Measurements from ENCODE around the gene CBX6.

DNA sequence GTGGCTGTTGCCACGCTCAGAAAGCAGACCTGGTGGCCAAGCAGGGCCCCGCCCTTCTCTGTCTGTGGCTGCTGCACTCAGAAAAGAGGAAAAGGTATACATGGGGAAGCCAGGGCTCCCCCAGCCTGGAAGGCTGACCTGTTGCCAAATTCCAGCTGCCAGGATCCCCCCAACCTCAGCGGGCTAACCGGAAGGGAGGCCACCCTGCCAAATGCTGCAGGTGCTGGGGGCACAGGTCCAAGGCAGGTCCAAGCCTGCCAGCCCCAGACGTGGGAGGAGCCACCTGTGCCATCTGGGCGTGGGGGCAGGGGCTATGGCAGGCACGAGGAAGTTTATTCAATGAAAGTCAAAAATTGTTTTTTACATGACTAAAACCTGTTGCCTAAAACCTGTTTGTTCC is 30.8 kb downstream of the CBX6 start:
- TF ChIP-seq REST (IDR thresholded peaks at IDR 0.05; ENCODE audit: low read depth, low read length) (no peak), NRF1 (conservative IDR thresholded peaks at IDR 0.05; ENCODE audit: low read depth, low read length) (no peak), BCLAF1 (IDR thresholded peaks at IDR 0.05) (no peak), CBX3 (IDR thresholded peaks at IDR 0.05; ENCODE audit: borderline replicate concordance, low read depth) (no peak), TAF1 (IDR thresholded peaks at IDR 0.05; ENCODE audit: borderline replicate concordance, low read depth, low read length) (no peak)
